ENCODE data around the gene CLHC1. TPM values are rescaled to one million over a fixed set of nuclear protein-coding genes. Genes with fewer than 3 reads are reported as not detected.
"Not testable (repeated sequence)": the region's sequence is repeated elsewhere in the genome, so short reads cannot be mapped to it uniquely, and the experiment has no call there.

CLHC1 gene
- total RNA-seq, 1 donor from 2014 or later = 7.5 TPM

DNA sequence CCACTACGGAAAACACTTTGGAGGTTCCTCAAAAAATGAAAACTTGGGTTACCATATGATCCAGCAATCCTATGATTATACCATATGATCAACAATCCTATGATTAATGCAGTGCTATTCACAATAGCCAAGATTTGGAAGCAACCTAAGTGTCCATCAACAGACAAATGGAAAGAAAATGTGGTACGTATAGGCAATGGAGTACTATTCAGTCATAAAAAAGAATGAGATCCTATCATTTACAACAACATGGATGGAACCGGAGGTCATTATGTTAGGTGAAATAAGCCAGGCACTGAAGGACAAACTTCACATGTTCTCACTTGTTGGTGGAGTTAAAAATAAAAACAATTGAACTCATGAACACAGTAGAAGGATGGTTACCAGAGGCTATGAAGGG, 27.6 kb downstream of the CLHC1 start:
- no peak overlapping the region for H3K27ac ChIP-seq (replicated peaks)
- intact Hi-C loops (cut with micrococcal nuclease) = no loop called here
- H3K36me3 ChIP-seq = peaks cover 57% of the 10 kb centered on the region
- H3K4me1 ChIP-seq = no peaks in the 10 kb centered on the region
- TF ChIP-seq, protein P1, sequence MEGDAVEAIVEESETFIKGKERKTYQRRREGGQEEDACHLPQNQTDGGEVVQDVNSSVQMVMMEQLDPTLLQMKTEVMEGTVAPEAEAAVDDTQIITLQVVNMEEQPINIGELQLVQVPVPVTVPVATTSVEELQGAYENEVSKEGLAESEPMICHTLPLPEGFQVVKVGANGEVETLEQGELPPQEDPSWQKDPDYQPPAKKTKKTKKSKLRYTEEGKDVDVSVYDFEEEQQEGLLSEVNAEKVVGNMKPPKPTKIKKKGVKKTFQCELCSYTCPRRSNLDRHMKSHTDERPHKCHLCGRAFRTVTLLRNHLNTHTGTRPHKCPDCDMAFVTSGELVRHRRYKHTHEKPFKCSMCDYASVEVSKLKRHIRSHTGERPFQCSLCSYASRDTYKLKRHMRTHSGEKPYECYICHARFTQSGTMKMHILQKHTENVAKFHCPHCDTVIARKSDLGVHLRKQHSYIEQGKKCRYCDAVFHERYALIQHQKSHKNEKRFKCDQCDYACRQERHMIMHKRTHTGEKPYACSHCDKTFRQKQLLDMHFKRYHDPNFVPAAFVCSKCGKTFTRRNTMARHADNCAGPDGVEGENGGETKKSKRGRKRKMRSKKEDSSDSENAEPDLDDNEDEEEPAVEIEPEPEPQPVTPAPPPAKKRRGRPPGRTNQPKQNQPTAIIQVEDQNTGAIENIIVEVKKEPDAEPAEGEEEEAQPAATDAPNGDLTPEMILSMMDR (IDR thresholded peaks at IDR 0.05; ENCODE audit: borderline replicate concordance) = no peak
- no peak overlapping the region for H3K4me3 ChIP-seq
- no peak for DNase-seq
- no peaks in the 10 kb centered on the region for H3K27me3 ChIP-seq (ENCODE audit: low read depth)
- H3K9me3 ChIP-seq (replicated peaks) = peaks cover 38% of the 10 kb centered on the region

DNA sequence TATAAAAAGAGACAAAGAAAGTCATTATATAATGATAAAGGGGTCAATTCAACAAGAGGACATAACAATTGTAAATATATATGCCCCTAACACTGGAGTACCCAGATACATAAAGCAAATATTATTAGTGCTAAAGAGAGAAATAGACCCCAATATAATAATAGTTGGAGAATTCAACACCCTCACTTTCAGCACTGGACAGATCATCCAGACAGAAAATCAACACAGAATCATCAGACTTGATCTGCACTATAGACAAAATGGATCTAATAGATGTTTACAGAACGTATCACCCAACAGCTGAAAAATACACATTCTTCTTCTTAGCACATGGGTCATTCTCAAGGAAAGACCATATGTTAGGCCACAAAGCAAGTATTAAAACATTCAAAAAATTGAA, 31.7 kb downstream of the CLHC1 start:
- TF ChIP-seq, protein P1 (IDR thresholded peaks at IDR 0.05; ENCODE audit: borderline replicate concordance) = no peak
- intact Hi-C loops (cut with micrococcal nuclease) = no loop called here
- DNase-seq = no peak
- H3K27me3 ChIP-seq (ENCODE audit: low read depth) = no peaks in the 10 kb centered on the region
- H3K27ac ChIP-seq (replicated peaks) = no peak overlapping the region
- H3K9me3 ChIP-seq (replicated peaks) = peaks cover 38% of the 10 kb centered on the region
- no peak overlapping the region for H3K4me3 ChIP-seq
- H3K4me1 ChIP-seq = no peaks in the 10 kb centered on the region
- H3K36me3 ChIP-seq = peaks cover 72% of the 10 kb centered on the region

DNA sequence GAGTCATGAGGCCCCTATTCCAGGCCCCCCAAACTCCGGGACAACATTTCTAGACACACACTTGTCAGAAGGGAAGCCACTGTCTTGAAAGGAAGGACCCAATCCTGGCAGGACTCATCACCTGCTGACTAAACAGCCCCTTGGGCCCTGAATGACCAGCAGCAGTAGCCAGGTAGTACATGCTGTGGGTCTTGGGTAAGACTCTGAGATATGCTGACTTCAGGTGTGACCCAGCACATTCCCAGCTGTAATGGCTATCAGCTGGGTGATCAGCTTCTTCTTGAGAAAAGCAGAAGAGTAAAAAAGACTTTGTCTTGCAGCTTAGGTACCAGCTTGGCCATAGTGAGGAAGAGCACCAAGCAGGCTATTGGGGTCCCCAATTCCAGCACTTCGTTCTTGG, 35.6 kb downstream of the CLHC1 start:
- peaks cover 23% of the 10 kb centered on the region for H3K9me3 ChIP-seq (replicated peaks)
- H3K27ac ChIP-seq (replicated peaks) = no peak overlapping the region
- no peaks in the 10 kb centered on the region for H3K27me3 ChIP-seq (ENCODE audit: low read depth)
- no peak overlapping the region for H3K4me3 ChIP-seq
- intact Hi-C loops (cut with micrococcal nuclease) = no loop called here
- TF ChIP-seq, protein P1 (IDR thresholded peaks at IDR 0.05; ENCODE audit: borderline replicate concordance) = no peak
- no peaks in the 10 kb centered on the region for H3K4me1 ChIP-seq
- DNase-seq = no peak
- H3K36me3 ChIP-seq = peaks cover 55% of the 10 kb centered on the region

- DNase-seq; H3K27ac ChIP-seq (replicated peaks); H3K27me3 ChIP-seq (ENCODE audit: low read depth); H3K4me1 ChIP-seq; intact Hi-C loops (cut with micrococcal nuclease); H3K4me3 ChIP-seq: not testable (repeated sequence)
- H3K9me3 ChIP-seq (replicated peaks) = peaks cover 16% of the 10 kb centered on the region
- peaks cover 38% of the 10 kb centered on the region for H3K36me3 ChIP-seq
These were observed 40.2 kb downstream of the CLHC1 start for GRCh38 chr2:55191888-55192287.

DNA sequence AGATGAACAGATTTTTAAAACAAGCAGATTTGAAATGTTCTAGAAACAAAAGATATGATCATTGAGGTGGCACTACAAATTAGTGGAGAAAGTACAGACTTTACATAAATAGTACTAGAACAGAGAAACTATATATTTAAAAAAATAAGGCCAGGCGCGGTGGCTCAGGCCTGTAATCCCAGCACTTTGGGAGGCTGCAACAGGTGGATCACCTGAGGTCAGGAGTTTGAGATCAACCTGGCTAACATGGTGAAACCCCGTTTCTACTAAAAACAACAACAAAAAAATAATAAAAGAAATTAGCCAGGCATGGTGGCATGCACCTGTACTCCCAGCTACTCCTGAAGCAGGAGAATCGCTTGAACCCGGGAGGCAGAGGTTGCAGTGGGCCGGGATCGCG, 45.3 kb downstream of the CLHC1 start:
- H3K27me3 ChIP-seq (ENCODE audit: low read depth); H3K4me1 ChIP-seq; H3K27ac ChIP-seq (replicated peaks); DNase-seq; H3K4me3 ChIP-seq: not testable (repeated sequence)
- Histone ChIP-seq H3K36me3 (peaks cover 14% of the 10 kb centered on the region), H3K9me3 (replicated peaks) (peaks cover 11% of the 10 kb centered on the region)
- intact Hi-C loops (cut with micrococcal nuclease) = loop anchor here (10.0 kb wide), 1 partner anchor 432 kb away; no protein-coding TSS in a partner anchor

DNA sequence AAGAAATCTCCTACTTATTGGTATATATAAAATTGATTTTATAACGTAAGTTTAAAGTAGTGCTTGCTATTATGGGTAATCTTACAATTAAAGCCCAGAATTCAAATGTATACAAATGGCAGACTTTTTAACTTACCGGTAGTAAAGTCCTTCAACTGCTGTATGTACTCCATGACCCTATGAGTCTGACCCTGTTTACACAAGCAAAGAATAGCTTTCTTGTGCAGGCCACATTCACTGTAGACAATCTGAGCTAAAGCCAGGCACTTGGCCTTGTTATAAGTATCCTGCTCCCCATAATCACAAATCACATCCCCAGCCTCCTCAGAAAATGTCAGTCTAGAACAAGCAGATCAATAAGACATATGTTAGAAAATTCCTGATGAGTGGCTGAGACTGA, 51.7 kb downstream of the CLHC1 start:
- no peak for DNase-seq
- Histone ChIP-seq H3K9me3 (replicated peaks) (no peaks in the 10 kb centered on the region), H3K36me3 (no peaks in the 10 kb centered on the region), H3K4me1 (no peaks in the 10 kb centered on the region), H3K4me3 (no peak overlapping the region), H3K27ac (replicated peaks) (no peak overlapping the region), H3K27me3 (ENCODE audit: low read depth) (no peaks in the 10 kb centered on the region)
- intact Hi-C loops (cut with micrococcal nuclease) = loop anchor here (10.0 kb wide), 1 partner anchor 426 kb away; no protein-coding TSS in a partner anchor
- TF ChIP-seq, protein P1 (IDR thresholded peaks at IDR 0.05; ENCODE audit: borderline replicate concordance) = no peak

DNA sequence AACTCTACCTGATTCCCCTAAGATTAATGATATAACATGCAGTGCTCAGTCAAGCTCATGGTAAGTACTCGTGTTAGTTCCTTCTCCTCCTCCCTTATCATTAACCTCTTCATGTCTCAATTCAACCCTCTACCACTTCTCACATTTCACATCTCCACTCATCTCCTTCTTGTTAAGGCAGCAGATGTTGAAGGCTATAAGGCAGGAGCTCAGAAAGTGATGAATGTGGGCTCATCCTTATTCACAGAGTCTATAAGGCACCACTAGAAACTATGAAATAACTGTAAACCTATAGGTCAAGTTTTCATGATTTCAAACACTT, 56.0 kb downstream of the CLHC1 start:
- intact Hi-C loops (cut with micrococcal nuclease) = no loop called here
- no peak for DNase-seq

More for the DNA sequence above, 56.0 kb downstream of the CLHC1 start:
- Histone ChIP-seq H3K27me3 (ENCODE audit: low read depth) (no peaks in the 10 kb centered on the region), H3K27ac (replicated peaks) (no peak overlapping the region), H3K4me1 (no peaks in the 10 kb centered on the region), H3K4me3 (no peak overlapping the region), H3K9me3 (replicated peaks) (no peaks in the 10 kb centered on the region), H3K36me3 (no peaks in the 10 kb centered on the region)
- TF ChIP-seq, protein P1 (IDR thresholded peaks at IDR 0.05; ENCODE audit: borderline replicate concordance) = no peak
